Liver (tissue), 3 donors: ENCODE data around the gene SPEG.

Experiments used
- GABPA ChIP-seq, 2 donors: IDR thresholded peaks in 1 of 2; conservative IDR thresholded peaks in 1 of 2; 2 replicates each; pipeline ENCODE4 v1.6.1; 2016; ENCODE audit warnings: antibody characterized with exemption in 2 of 2, mild to moderate bottlenecking in 1 of 2, moderate library complexity in 1 of 2
- RAD21 ChIP-seq, 2 donors: IDR thresholded peaks; 2 replicates each; pipeline ENCODE4 v1.6.1; 2016; ENCODE audit warnings: antibody characterized with exemption in 2 of 2, mild to moderate bottlenecking in 2 of 2
- REST ChIP-seq: IDR thresholded peaks from 2 replicates; pipeline ENCODE4 v1.6.1; 2016; ENCODE audit warnings: antibody characterized with exemption, mild to moderate bottlenecking
- RXRA ChIP-seq, 2 donors: IDR thresholded peaks; 2 replicates each; pipeline ENCODE4 v1.6.1; 2017 to 2018; ENCODE audit warnings: antibody characterized with exemption in 2 of 2, mild to moderate bottlenecking in 1 of 2
- TAF1 ChIP-seq: conservative IDR thresholded peaks from 2 replicates; pipeline ENCODE4 v1.6.1; 2016; ENCODE audit warnings: antibody characterized with exemption, mild to moderate bottlenecking
- TF ChIP-seq, protein P1 (sequence below): fragments of 150-350 bp; IDR thresholded peaks from 2 replicates; pipeline ENCODE4 v1.5.1; 2017; ENCODE audit warnings: improper control_type of control experiment, low read depth, low read length; ENCODE audit not compliant: missing input control
- TF ChIP-seq, protein P2 (sequence below): IDR thresholded peaks from 2 replicates; pipeline ENCODE4 v1.6.1; 2016; ENCODE audit warnings: antibody characterized with exemption
- TF ChIP-seq, protein P3 (sequence below): IDR thresholded peaks from 2 replicates; pipeline ENCODE4 v1.6.1; 2016; ENCODE audit warnings: antibody characterized with exemption
- donor health status: healthy.
- donor health status: healthy.

- no peak for TF ChIP-seq TAF1
- TF ChIP-seq, protein P1, sequence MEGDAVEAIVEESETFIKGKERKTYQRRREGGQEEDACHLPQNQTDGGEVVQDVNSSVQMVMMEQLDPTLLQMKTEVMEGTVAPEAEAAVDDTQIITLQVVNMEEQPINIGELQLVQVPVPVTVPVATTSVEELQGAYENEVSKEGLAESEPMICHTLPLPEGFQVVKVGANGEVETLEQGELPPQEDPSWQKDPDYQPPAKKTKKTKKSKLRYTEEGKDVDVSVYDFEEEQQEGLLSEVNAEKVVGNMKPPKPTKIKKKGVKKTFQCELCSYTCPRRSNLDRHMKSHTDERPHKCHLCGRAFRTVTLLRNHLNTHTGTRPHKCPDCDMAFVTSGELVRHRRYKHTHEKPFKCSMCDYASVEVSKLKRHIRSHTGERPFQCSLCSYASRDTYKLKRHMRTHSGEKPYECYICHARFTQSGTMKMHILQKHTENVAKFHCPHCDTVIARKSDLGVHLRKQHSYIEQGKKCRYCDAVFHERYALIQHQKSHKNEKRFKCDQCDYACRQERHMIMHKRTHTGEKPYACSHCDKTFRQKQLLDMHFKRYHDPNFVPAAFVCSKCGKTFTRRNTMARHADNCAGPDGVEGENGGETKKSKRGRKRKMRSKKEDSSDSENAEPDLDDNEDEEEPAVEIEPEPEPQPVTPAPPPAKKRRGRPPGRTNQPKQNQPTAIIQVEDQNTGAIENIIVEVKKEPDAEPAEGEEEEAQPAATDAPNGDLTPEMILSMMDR: no peak
- TF ChIP-seq GABPA (IDR thresholded peaks at IDR 0.05 in 1 of 2, conservative IDR thresholded peaks at IDR 0.05 in 1 of 2): no peak
- no peak for TF ChIP-seq RXRA (IDR thresholded peaks at IDR 0.05)
- no peak for TF ChIP-seq RAD21 (IDR thresholded peaks at IDR 0.05)
- TF ChIP-seq, protein P2, sequence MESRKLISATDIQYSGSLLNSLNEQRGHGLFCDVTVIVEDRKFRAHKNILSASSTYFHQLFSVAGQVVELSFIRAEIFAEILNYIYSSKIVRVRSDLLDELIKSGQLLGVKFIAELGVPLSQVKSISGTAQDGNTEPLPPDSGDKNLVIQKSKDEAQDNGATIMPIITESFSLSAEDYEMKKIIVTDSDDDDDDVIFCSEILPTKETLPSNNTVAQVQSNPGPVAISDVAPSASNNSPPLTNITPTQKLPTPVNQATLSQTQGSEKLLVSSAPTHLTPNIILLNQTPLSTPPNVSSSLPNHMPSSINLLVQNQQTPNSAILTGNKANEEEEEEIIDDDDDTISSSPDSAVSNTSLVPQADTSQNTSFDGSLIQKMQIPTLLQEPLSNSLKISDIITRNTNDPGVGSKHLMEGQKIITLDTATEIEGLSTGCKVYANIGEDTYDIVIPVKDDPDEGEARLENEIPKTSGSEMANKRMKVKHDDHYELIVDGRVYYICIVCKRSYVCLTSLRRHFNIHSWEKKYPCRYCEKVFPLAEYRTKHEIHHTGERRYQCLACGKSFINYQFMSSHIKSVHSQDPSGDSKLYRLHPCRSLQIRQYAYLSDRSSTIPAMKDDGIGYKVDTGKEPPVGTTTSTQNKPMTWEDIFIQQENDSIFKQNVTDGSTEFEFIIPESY: no peak
- TF ChIP-seq, protein P3, sequence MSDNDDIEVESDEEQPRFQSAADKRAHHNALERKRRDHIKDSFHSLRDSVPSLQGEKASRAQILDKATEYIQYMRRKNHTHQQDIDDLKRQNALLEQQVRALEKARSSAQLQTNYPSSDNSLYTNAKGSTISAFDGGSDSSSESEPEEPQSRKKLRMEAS: no peak
- no peak for TF ChIP-seq REST
Observed at GRCh38 chr2:219395609-219396008, 39.0 kb upstream of the SPEG start.
